K562 (cell line): Measurements from ENCODE around the gene STX3. TPM values are rescaled to one million over a fixed set of nuclear protein-coding genes. Genes with fewer than 3 reads are reported as not detected.

Source experiments
- BRD9 ChIP-seq: fragments of 450-650 bp; IDR thresholded peaks from 2 replicates; pipeline ENCODE4 v1.6.1; 2018; ENCODE audit warnings: low read depth; ENCODE audit not compliant: partially characterized antibody
- IRF9 ChIP-seq: fragments of 450-650 bp; IDR thresholded peaks from 2 replicates; pipeline ENCODE4 v1.6.1; 2016; ENCODE audit warnings: missing biosample characterization, missing genetic modification characterization
- MLLT1 ChIP-seq, 2 experiments: fragments of 450-650 bp; IDR thresholded peaks; 2 replicates each; pipeline ENCODE4 v1.6.1; 2016
- PREB ChIP-seq: sonication (generic); formaldehyde crosslinking; IDR thresholded peaks from 2 replicates; pipeline ENCODE4 v1.8.1; 2023; ENCODE audit warnings: mild to moderate bottlenecking, missing genetic modification reagents
- TAF9B ChIP-seq: fragments of 450-650 bp; IDR thresholded peaks from 2 replicates; pipeline ENCODE4 v1.6.1; 2018; ENCODE audit warnings: mild to moderate bottlenecking; ENCODE audit not compliant: partially characterized antibody
- THAP12 ChIP-seq: fragments of 250-450 bp; sonication (Bioruptor Pico); IDR thresholded peaks from 2 replicates; pipeline ENCODE4 v1.9.0; 2021; ENCODE audit warnings: mild to moderate bottlenecking, inconsistent platforms
- U2AF2 ChIP-seq: fragments of 200-400 bp; formaldehyde crosslinking; optimal IDR thresholded peaks from 2 replicates; pipeline ENCODE3; 2017; ENCODE audit warnings: low read depth, mild to moderate bottlenecking, low read length
- ZBTB49 ChIP-seq: sonication (generic); formaldehyde crosslinking; IDR thresholded peaks from 2 replicates; pipeline ENCODE4 v1.8.0; 2022; ENCODE audit warnings: missing genetic modification reagents, mild to moderate bottlenecking, borderline replicate concordance
- ZNF143 ChIP-seq: sonication (generic); formaldehyde crosslinking; IDR thresholded peaks from 2 replicates; pipeline ENCODE4 v1.9.0; 2022; ENCODE audit warnings: mild to moderate bottlenecking, missing genetic modification reagents
- ZNF239 ChIP-seq: fragments of 250-450 bp; sonication (Bioruptor Pico); IDR thresholded peaks from 2 replicates; pipeline ENCODE4 v1.4.0; 2020; ENCODE audit warnings: mild to moderate bottlenecking
- ZNF77 ChIP-seq: fragments of 250-450 bp; sonication (Bioruptor Pico); IDR thresholded peaks from 2 replicates; pipeline ENCODE4 v1.5.0; 2020
- ZNF79 ChIP-seq: fragments of 250-450 bp; sonication (Bioruptor Pico); IDR thresholded peaks from 2 replicates; pipeline ENCODE4 v1.4.0; 2020; ENCODE audit warnings: low read depth, mild to moderate bottlenecking, moderate library complexity
- polyA plus RNA-seq, 8 experiments: library from polyadenylated mRNA; depleted of rRNA in 4 of 8; stranded (reverse) in 5 of 8; unstranded in 3 of 8; fragments of >200 nt; fragmentation: Nextera tagmentation in 2 of 8; fragmentation: Illumina TruSeq in 1 of 8; extraction: Ambion mirVana in 2 of 8; extraction: Trizol in 1 of 8; gene quantifications; 2 replicates each; pipeline versions ENCODE4 v1.2.1 to v1.2.3, GENCODE V29; 2011 to 2014; ENCODE audit warnings: inconsistent platforms in 1 of 8, missing spikeins in 1 of 8
- total RNA-seq, 7 experiments: library from RNA; depleted of rRNA in 6 of 7; stranded (reverse); fragments of >200 nt in 6 of 7; fragmentation: Illumina TruSeq in 2 of 7; extraction: Trizol in 2 of 7; gene quantifications; 2 replicates each; pipeline versions ENCODE4 v1.2.1 to v1.2.3, GENCODE V29; 2011 to 2021; ENCODE audit warnings: low replicate concordance in 1 of 7

STX3 gene
- total and polyA plus RNA-seq, 9 of the 15 experiments (the other 6 are each of a cell fraction or from before 2014, with no cell fraction given): 12.0 to 91.6 (median 48.7) TPM

DNA sequence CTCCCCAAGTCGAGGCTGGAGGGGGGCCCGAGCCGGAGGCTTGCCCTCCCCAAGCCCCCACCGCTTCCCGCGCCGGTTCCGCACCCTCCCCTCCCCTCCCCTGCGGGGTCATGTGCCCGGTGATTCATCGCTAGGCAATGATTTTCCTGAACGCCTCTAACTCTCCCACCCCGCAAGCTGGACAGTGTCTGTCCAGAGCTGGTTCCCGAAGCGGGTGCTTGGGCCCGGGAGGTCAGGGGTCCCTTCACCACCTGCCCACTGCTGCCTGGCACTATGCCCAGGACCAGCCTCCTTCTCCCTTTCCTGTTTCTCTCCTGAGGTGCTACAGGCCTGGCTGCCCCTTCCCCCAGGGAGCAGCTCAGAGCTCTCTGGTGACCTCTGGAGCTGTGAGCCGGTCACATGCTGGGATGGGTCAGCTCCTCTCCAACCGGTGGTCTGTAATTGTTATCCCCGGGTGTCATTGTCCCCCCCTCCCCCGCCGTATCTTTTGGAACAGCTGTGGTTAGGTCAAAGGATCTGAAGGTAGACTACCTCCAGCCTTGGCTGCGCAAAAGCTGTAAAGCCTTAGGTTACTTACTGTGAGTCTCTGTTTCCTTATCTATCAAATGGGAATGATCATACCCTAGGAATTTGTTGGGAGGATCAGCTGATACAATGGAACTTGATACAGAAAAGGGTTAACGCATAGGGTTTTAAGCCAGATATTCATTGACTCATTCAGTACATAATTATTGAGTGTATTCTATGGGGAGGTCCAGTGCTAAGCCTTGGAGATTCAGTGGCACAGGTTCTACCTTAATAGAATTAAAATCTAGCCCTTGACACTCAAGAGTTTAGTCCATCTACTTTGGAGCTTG, 753 bp downstream of the STX3 start (continued):
- TF ChIP-seq THAP12 (CRISPR knock-in tag) (no peak), ZBTB49 (CRISPR knock-in tag) (no peak), BRD9 (peak; percentile 43), ZNF77 (CRISPR knock-in tag) (no peak), ZNF239 (CRISPR knock-in tag) (no peak), PREB (CRISPR knock-in tag) (no peak), ZNF143 (CRISPR knock-in tag) (no peak), U2AF2 (no peak), TAF9B (peak; percentile 23), MLLT1 (IDR thresholded peaks at IDR 0.05) (peak in 1 of 2 experiments; percentile 29; a peak in 1 of 4 replicates), IRF9 (tag) (no peak), ZNF79 (CRISPR knock-in tag) (no peak)
